Panc1 (cell line): Measurements from ENCODE around the gene GID4. TPM values are rescaled to one million over a fixed set of nuclear protein-coding genes. Genes with fewer than 3 reads are reported as not detected.

Experiments
- ATAC-seq: fragments of 200-7000 bp; cut with Tn5 transposase; 2 replicates; pipeline ENCODE4 v1.9.1; 2020; ENCODE audit warnings: mild to moderate bottlenecking, moderate library complexity
- BruUV-seq: library from RNA; stranded (reverse); fragments of 400-500 nt; replicated peaks from 2 replicates; lab custom pipeline; 2021; lab: Mats Ljungman, UMichigan
- CTCF ChIA-PET: fragments of 300-600 bp; sonication (Branson Sonifier 250); formaldehyde crosslinking; loops from one replicate; lab custom pipeline; 2022; ENCODE audit warnings: antibody characterized with exemption; lab: Charles Lee
- POLR2A ChIA-PET: fragments of 300-600 bp; sonication (Branson Sonifier 250); formaldehyde crosslinking; loops from one replicate; lab custom pipeline; 2022; ENCODE audit warnings: antibody characterized with exemption; lab: Charles Lee
- DNase-seq: peaks from one replicate; pipeline ENCODE4 v3.0.0-alpha.2; 2010; ENCODE audit warnings: low read depth, low spot score
- H3K27ac ChIP-seq: 2 replicates; pipeline ENCODE4 v1.5.1; 2011; ENCODE audit warnings: mild to moderate bottlenecking, low read length, inconsistent platforms
- H3K27me3 ChIP-seq: fragments of 200-500 bp; sonication (Bioruptor generic); 2 replicates; pipeline ENCODE4 v1.6.0; 2014; ENCODE audit warnings: low read length, inconsistent platforms; ENCODE audit not compliant: control insufficient read depth, insufficient read depth
- H3K36me3 ChIP-seq: fragments of 200-500 bp; sonication (Bioruptor generic); 2 replicates; pipeline ENCODE4 v1.5.1; 2014; ENCODE audit warnings: inconsistent platforms, mild to moderate bottlenecking, low read length, moderate library complexity; ENCODE audit not compliant: control insufficient read depth, insufficient read depth
- H3K4me1 ChIP-seq: 2 replicates; pipeline ENCODE4 v1.5.1; 2011; ENCODE audit warnings: inconsistent platforms, mild to moderate bottlenecking, low read length, moderate library complexity; ENCODE audit not compliant: control insufficient read depth, insufficient read depth
- H3K4me3 ChIP-seq, 2 experiments: 2 replicates each; pipeline ENCODE4 v1.5.1; 2011 to 2012; ENCODE audit warnings: low read depth in 2 of 2, low read length in 2 of 2, mild to moderate bottlenecking in 2 of 2, inconsistent platforms in 1 of 2, moderate library complexity in 1 of 2
- H3K9me3 ChIP-seq: fragments of 200-500 bp; sonication (Bioruptor generic); 2 replicates; pipeline ENCODE4 v1.5.1; 2014; ENCODE audit warnings: low read depth, mild to moderate bottlenecking, inconsistent platforms, low read length, moderate library complexity; ENCODE audit not compliant: control insufficient read depth, insufficient read depth
- POLR2AphosphoS5 ChIP-seq: IDR thresholded peaks from 2 replicates; pipeline ENCODE4 v1.6.1; 2012; ENCODE audit warnings: mild to moderate bottlenecking, low read depth, low read length, moderate library complexity
- REST ChIP-seq, 2 experiments: IDR thresholded peaks; 2 replicates each; pipeline ENCODE4 v1.6.1; 2011 to 2012; ENCODE audit warnings: low read depth in 2 of 2, control low read depth in 1 of 2, low read length in 1 of 2, mild to moderate bottlenecking in 1 of 2, moderate library complexity in 1 of 2; ENCODE audit not compliant: insufficient read depth in 1 of 2
- SIN3A ChIP-seq: IDR thresholded peaks from 2 replicates; pipeline ENCODE4 v1.6.1; 2012; ENCODE audit warnings: low read depth, mild to moderate bottlenecking, low read length, moderate library complexity, borderline replicate concordance; ENCODE audit not compliant: insufficient read depth
- TCF7L2 ChIP-seq: IDR thresholded peaks from 2 replicates; pipeline ENCODE4 v1.6.1; 2011; ENCODE audit warnings: mild to moderate bottlenecking, low read depth, low read length, inconsistent platforms
- in situ Hi-C: cut with HindIII; loops from 2 replicates; pipeline ENCODE4 v1.10.0; 2016; ENCODE audit warnings: low sequenced_read_pairs, low pct_unique_long_range_greater_than_20kb
- intact Hi-C: fragments of 100-400 bp; cut with micrococcal nuclease; formaldehyde crosslinking; loops from one replicate; pipeline ENCODE4 v1.10.0; 2022; ENCODE audit not compliant: unreplicated experiment
- total RNA-seq: library from RNA; stranded (reverse); gene quantifications from one replicate; pipeline ENCODE4 v1.2.1, GENCODE V29; 2021; ENCODE audit not compliant: unreplicated experiment
- TF ChIP-seq, protein P1 (sequence below): fragments of 450-650 bp; IDR thresholded peaks from 2 replicates; pipeline ENCODE4 v1.5.1; 2017; ENCODE audit warnings: mild to moderate bottlenecking

GID4 gene
- total RNA-seq, 1 experiment from 2014 or later = 11.1 TPM

DNA sequence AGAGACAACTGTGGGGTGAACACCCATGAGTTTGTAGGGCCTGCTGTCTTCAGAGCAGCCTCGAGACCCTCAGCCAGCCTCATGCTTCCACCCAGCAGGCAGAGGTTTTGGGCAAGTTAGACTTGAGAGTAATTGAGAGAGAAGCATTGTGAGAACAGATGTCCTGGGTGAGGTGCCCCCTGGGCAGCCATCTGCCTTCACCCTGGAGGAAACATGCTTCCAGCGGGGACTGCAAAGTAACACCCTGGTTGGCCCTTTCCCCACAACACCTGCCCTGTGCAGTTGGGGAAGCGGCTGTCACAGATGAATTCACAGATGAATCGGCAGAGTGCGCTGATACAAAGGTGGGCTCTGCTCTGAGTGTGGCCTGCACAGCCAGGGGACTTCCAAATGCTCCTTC, 23.6 kb upstream of the GID4 start:
- Histone ChIP-seq H3K9me3 (no peaks in the 10 kb centered on the region), H3K4me1 (no peaks in the 10 kb centered on the region), H3K4me3 (no peak overlapping the region), H3K36me3 (no peaks in the 10 kb centered on the region), H3K27ac (no peak overlapping the region), H3K27me3 (no peaks in the 10 kb centered on the region)
- DNase-seq (no peak), ATAC-seq (no peak)
- TF ChIP-seq REST (IDR thresholded peaks at IDR 0.05; ENCODE audit: insufficient read depth in 1 of 2, low read depth in 2 of 2, low read length in 1 of 2) = no peak
- no peak for TF ChIP-seq POLR2AphosphoS5
- TF ChIP-seq SIN3A = no peak
- TF ChIP-seq, protein P1, sequence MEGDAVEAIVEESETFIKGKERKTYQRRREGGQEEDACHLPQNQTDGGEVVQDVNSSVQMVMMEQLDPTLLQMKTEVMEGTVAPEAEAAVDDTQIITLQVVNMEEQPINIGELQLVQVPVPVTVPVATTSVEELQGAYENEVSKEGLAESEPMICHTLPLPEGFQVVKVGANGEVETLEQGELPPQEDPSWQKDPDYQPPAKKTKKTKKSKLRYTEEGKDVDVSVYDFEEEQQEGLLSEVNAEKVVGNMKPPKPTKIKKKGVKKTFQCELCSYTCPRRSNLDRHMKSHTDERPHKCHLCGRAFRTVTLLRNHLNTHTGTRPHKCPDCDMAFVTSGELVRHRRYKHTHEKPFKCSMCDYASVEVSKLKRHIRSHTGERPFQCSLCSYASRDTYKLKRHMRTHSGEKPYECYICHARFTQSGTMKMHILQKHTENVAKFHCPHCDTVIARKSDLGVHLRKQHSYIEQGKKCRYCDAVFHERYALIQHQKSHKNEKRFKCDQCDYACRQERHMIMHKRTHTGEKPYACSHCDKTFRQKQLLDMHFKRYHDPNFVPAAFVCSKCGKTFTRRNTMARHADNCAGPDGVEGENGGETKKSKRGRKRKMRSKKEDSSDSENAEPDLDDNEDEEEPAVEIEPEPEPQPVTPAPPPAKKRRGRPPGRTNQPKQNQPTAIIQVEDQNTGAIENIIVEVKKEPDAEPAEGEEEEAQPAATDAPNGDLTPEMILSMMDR = no peak
- TF ChIP-seq TCF7L2 = no peak
- intact Hi-C loops = no loop called here
- CTCF ChIA-PET = no interaction called here
- POLR2A ChIA-PET = no interaction called here
- in situ Hi-C loops = no loop called here
- no TSS peak for BruUV-seq

DNA sequence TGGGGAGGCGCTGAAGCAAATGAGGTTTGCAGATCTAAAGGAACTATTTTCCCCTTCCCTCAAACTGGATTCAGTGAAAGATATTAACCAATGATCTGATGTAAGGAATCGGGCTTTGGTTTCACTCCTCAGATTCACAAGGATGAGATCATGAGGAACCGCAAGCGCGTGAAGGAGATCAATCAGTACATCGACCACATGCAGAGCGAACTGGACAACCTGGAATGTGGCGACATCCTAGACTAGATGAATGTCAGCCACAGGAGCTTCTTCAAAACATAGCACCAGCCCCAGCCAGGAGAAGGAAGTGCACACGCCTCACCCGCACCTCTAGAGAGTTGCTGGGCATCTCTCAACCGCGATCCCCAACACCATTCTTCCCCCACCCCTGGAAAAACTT, 22.8 kb upstream of the GID4 start:
- TF ChIP-seq POLR2AphosphoS5 = no peak
- TF ChIP-seq TCF7L2 = no peak
- TF ChIP-seq SIN3A = no peak
- no peak for TF ChIP-seq REST (IDR thresholded peaks at IDR 0.05; ENCODE audit: insufficient read depth in 1 of 2, low read depth in 2 of 2, low read length in 1 of 2)
- TF ChIP-seq, protein P1 = no peak
- ChIA-PET POLR2A (no interaction called here), CTCF (no interaction called here)
- ATAC-seq (no peak), DNase-seq (no peak)
- Histone ChIP-seq H3K4me3 (no peak overlapping the region), H3K27ac (no peak overlapping the region), H3K27me3 (no peaks in the 10 kb centered on the region), H3K36me3 (no peaks in the 10 kb centered on the region), H3K4me1 (no peaks in the 10 kb centered on the region), H3K9me3 (no peaks in the 10 kb centered on the region)
- BruUV-seq = no TSS peak
- intact Hi-C loops (no loop called here), in situ Hi-C loops (no loop called here)
